Stomach smooth muscle (tissue), 2 donors: ENCODE results near the gene TMPRSS5.
"Not testable (repeated sequence)": the region's sequence is repeated elsewhere in the genome, so short reads cannot be mapped to it uniquely, and the experiment has no call there.

Experiments
- H3K27ac ChIP-seq: one replicate; pipeline ENCODE4 v1.7.0; 2013; ENCODE audit warnings: mild to moderate bottlenecking, low read length, inconsistent platforms
- H3K27me3 ChIP-seq, 2 donors: one replicate each; pipeline ENCODE4 v1.7.0; 2013; ENCODE audit warnings: low read length in 2 of 2; ENCODE audit not compliant: insufficient read depth in 2 of 2, control insufficient read depth in 1 of 2
- H3K36me3 ChIP-seq, 2 donors: one replicate each; pipeline ENCODE4 v1.7.0; 2013; ENCODE audit warnings: low read length in 2 of 2; ENCODE audit not compliant: control insufficient read depth in 2 of 2, insufficient read depth in 2 of 2
- H3K4me1 ChIP-seq: one replicate; pipeline ENCODE4 v1.7.0; 2013; ENCODE audit warnings: low read length; ENCODE audit not compliant: control insufficient read depth, insufficient read depth
- H3K4me3 ChIP-seq, 2 donors: one replicate each; pipeline ENCODE4 v1.7.0; 2013; ENCODE audit warnings: low read length in 2 of 2
- H3K9ac ChIP-seq, 2 donors: one replicate each; pipeline ENCODE4 v1.7.0; 2013; ENCODE audit warnings: low read length in 2 of 2, mild to moderate bottlenecking in 1 of 2
- H3K9me3 ChIP-seq, 2 donors: one replicate each; pipeline ENCODE4 v1.7.0; 2013; ENCODE audit warnings: low read length in 2 of 2; ENCODE audit not compliant: control insufficient read depth in 2 of 2
- donor health status: healthy.
- donor health status: Pancreatic carcinoma.

TMPRSS5 gene

GRCh38 chr11:113722934-113723333 is 16.8 kb upstream of the TMPRSS5 start:
- Histone ChIP-seq H3K9ac (no peak overlapping the region), H3K9me3 (no peaks in the 10 kb centered on the region), H3K27ac (no peak overlapping the region), H3K4me1 (no peaks in the 10 kb centered on the region), H3K27me3 (no peaks in the 10 kb centered on the region), H3K4me3 (no peak overlapping the region), H3K36me3 (peaks cover 0 to 5% of the 10 kb centered on the region in 2 donors)

- Histone ChIP-seq H3K4me1 (no peaks in the 10 kb centered on the region), H3K9ac (no peak overlapping the region), H3K36me3 (peaks cover 0 to 5% of the 10 kb centered on the region in 2 donors), H3K27ac (no peak overlapping the region), H3K9me3 (no peaks in the 10 kb centered on the region), H3K27me3 (no peaks in the 10 kb centered on the region), H3K4me3 (no peak overlapping the region)
Measured at GRCh38 chr11:113722221-113722620, 16.1 kb upstream of the TMPRSS5 start.

DNA sequence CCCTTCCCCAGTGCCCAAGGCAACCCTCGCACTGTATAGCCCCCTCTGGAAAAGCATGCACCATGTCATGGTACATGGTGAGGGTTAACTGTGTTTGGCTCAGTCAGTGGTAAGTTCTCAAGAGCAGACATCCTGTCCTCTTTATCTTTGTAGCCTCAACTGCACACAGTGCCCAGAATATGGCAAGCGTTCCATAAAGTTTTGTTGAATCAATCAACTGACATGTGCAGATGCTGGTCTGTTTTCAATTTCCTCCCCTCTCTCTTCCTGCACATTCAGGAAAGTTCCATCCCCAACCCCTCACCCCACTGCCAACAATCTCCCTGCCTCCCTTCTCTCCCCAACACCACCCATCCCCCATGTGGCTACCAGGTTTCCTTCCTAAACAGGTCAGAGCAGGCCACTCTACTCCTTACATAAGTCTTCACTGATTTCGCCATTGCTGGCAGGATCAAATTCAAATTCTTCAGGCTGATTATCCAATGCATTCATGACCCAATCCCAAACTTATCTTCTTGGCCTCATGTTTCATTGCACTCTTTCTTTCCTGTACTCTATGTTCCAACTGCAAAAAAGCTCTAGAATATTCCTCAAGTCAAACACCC is 15.5 kb upstream of the TMPRSS5 start:
- Histone ChIP-seq H3K9me3 (no peaks in the 10 kb centered on the region), H3K27ac (no peak overlapping the region), H3K4me1 (no peaks in the 10 kb centered on the region), H3K4me3 (no peak overlapping the region), H3K36me3 (peaks cover 2 to 5% of the 10 kb centered on the region in 2 donors), H3K9ac (no peak overlapping the region), H3K27me3 (no peaks in the 10 kb centered on the region)

DNA sequence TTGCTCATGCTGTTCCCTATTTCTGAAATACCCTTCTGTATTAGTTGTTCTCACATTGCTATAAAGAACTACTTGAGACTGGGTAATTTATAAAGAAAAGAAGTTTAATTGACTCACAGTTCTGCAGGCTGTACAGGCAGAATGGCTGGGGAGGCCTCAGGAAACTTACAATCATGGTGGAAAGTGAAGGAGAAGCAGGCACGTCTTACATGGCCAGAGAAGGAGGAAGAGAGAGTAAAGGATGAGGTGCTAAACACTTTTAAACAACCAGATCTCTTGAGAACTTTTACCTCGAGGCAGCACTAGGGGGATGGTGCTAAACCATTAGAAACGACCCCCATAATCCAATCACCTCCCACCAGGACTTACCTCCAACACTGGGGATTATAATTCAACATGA is 14.4 kb upstream of the TMPRSS5 start:
- not testable (repeated sequence) for H3K36me3 ChIP-seq, H3K4me1 ChIP-seq, H3K27ac ChIP-seq, H3K9ac ChIP-seq, H3K9me3 ChIP-seq, H3K4me3 ChIP-seq, H3K27me3 ChIP-seq

GRCh38 chr11:113715882-113716625 is 9.9 kb upstream of the TMPRSS5 start:
- Histone ChIP-seq H3K9me3 (no peaks in the 10 kb centered on the region), H3K36me3 (peaks cover 5% of the 10 kb centered on the region in 2 donors), H3K9ac (no peak overlapping the region), H3K4me3 (no peak overlapping the region), H3K27ac (no peak overlapping the region), H3K27me3 (no peaks in the 10 kb centered on the region), H3K4me1 (no peaks in the 10 kb centered on the region)

DNA sequence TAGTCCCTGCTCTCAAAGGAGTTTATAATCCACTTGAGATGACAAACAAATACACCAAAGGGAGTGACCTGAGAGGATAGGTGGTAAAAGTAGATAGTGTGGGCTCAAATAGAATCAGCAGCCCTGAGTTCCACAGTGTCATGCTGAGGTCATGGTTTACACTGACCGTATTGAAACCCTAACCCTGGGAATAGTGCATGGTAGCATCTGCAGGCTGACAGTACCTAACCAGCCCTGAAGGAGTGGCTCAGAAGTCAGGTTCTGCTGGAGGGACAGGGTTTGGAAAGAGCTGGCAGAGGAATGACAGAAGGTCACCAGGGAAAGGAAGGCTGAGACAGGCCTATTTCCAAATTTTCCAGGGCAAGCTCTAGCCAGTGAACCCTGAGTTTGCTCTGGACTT is 9.2 kb upstream of the TMPRSS5 start:
- H3K27ac ChIP-seq, result no peak overlapping the region

GRCh38 chr11:113710989-113711388 is 4.9 kb upstream of the TMPRSS5 start:
- Histone ChIP-seq H3K9me3 (peaks cover 8% of the 10 kb centered on the region in 2 donors), H3K27ac (no peak overlapping the region), H3K4me3 (no peak overlapping the region), H3K9ac (no peak overlapping the region), H3K4me1 (no peaks in the 10 kb centered on the region), H3K36me3 (peaks cover 0 to 3% of the 10 kb centered on the region in 2 donors), H3K27me3 (no peaks in the 10 kb centered on the region)

More for the DNA sequence above, 9.2 kb upstream of the TMPRSS5 start:
- peaks cover 5% of the 10 kb centered on the region in 2 donors for H3K36me3 ChIP-seq
- no peak overlapping the region for H3K9ac ChIP-seq
- no peaks in the 10 kb centered on the region for H3K4me1 ChIP-seq
- no peaks in the 10 kb centered on the region for H3K27me3 ChIP-seq
- no peaks in the 10 kb centered on the region for H3K9me3 ChIP-seq
- no peak overlapping the region for H3K4me3 ChIP-seq

DNA sequence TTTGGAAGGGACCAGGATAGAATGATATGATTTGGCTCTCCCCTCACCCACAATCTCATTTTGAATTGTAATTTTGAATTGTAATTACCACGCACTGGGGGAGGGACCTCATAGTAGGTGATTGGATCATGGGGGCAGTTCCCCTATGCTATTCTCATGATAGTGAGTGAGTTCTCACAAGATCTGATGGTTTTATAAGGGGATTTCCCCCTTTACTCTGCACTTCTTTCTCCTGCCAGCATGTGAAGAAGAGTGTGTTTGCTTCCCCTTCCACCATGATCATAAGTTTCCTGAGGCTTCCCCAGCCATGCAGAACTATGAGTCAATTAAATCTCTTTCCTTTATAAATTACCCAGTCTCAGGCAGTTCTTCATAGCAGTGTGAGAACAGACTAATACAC is 2.6 kb downstream of the TMPRSS5 start:
- not testable (repeated sequence) for H3K27me3 ChIP-seq, H3K27ac ChIP-seq, H3K4me3 ChIP-seq, H3K9me3 ChIP-seq, H3K36me3 ChIP-seq, H3K9ac ChIP-seq, H3K4me1 ChIP-seq

DNA sequence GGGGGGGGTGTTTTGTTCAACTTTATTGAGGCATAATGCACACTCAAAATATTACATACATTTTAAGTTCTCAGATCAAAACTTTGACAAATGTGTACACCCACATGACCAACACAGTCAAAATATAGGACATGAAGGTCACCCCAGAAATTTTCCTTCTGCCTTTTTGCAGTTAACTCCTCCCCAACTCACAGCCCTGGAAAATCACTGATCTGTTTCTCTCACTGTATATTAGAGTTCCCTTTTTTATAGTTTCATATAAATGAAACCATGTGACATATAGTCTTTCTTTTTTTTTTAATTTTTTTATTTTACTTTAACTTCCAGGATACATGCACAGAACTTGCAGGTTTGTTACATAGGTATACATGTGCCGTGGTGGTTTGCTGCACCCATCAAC is 4.6 kb downstream of the TMPRSS5 start:
- no peak overlapping the region for H3K9ac ChIP-seq
- no peaks in the 10 kb centered on the region for H3K9me3 ChIP-seq
- no peak overlapping the region for H3K4me3 ChIP-seq
- H3K27me3 ChIP-seq, result no peaks in the 10 kb centered on the region
- H3K4me1 ChIP-seq, result no peaks in the 10 kb centered on the region
- H3K27ac ChIP-seq, result no peak overlapping the region
- H3K36me3 ChIP-seq, result peaks cover 0 to 2% of the 10 kb centered on the region in 2 donors

DNA sequence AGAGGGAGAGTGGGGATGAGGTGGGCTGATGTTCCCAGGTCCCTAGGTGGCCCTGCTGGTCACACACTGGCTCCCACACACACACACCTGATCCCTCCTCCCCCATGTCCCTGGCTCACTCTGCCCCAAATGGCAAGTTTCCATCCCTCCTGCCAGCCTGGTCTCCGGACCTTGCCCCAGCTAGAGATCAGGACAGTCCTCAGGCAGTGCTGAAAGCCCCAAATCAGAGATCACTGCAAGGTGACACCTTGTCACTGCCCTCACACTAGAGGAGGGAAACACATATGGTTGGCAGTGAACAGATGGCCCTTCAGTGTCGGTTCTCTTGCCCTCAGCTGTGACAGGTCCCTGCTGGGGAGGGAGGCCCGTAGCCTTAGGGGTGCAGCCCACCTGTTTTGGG is 7.6 kb downstream of the TMPRSS5 start:
- H3K9ac ChIP-seq, result no peak overlapping the region

GRCh38 chr11:113697756-113698407 is 8.2 kb downstream of the TMPRSS5 start:
- no peaks in the 10 kb centered on the region for H3K9me3 ChIP-seq
- H3K4me1 ChIP-seq, result no peaks in the 10 kb centered on the region
- H3K4me3 ChIP-seq, result no peak overlapping the region
- no peak overlapping the region for H3K9ac ChIP-seq
- H3K27ac ChIP-seq, result no peak overlapping the region
- peaks cover 0 to 2% of the 10 kb centered on the region in 2 donors for H3K36me3 ChIP-seq
- H3K27me3 ChIP-seq, result no peaks in the 10 kb centered on the region

More for the DNA sequence above, 7.6 kb downstream of the TMPRSS5 start:
- no peak overlapping the region for H3K4me3 ChIP-seq
- H3K4me1 ChIP-seq, result no peaks in the 10 kb centered on the region
- no peaks in the 10 kb centered on the region for H3K27me3 ChIP-seq
- H3K9me3 ChIP-seq, result no peaks in the 10 kb centered on the region
- H3K27ac ChIP-seq, result no peak overlapping the region
- peaks cover 0 to 2% of the 10 kb centered on the region in 2 donors for H3K36me3 ChIP-seq
